AG04449 (cell line): ENCODE measurements around the gene CEACAM19.

Experiments
- CTCF ChIA-PET: fragments of 350-600 bp; formaldehyde crosslinking; extraction: SDS; loops from one replicate; lab custom pipeline; 2021; ENCODE audit warnings: antibody characterized with exemption; lab: Yijun Ruan, JAX
- POLR2A ChIA-PET: fragments of 400-600, 350-600 bp; formaldehyde crosslinking; extraction: SDS; loops from one replicate; lab custom pipeline; 2020; ENCODE audit warnings: antibody characterized with exemption, inconsistent platforms; lab: Yijun Ruan, JAX
- DNase-seq: peaks from one replicate; pipeline ENCODE4 v3.0.0-alpha.2; 2010; ENCODE audit warnings: low read depth, low spot score
- H3K4me3 ChIP-seq: 2 replicates; pipeline ENCODE4 v1.5.1; 2011; ENCODE audit warnings: low read depth, mild to moderate bottlenecking, control low read depth, low read length
- TF ChIP-seq, protein P1 (sequence below): IDR thresholded peaks from one replicate; pipeline ENCODE4 v1.5.1; 2011; ENCODE audit warnings: mild to moderate bottlenecking, moderate library complexity, low read length, control low read depth, inconsistent platforms; ENCODE audit not compliant: insufficient read depth; ENCODE audit errors: missing control alignments

CEACAM19 gene

DNA sequence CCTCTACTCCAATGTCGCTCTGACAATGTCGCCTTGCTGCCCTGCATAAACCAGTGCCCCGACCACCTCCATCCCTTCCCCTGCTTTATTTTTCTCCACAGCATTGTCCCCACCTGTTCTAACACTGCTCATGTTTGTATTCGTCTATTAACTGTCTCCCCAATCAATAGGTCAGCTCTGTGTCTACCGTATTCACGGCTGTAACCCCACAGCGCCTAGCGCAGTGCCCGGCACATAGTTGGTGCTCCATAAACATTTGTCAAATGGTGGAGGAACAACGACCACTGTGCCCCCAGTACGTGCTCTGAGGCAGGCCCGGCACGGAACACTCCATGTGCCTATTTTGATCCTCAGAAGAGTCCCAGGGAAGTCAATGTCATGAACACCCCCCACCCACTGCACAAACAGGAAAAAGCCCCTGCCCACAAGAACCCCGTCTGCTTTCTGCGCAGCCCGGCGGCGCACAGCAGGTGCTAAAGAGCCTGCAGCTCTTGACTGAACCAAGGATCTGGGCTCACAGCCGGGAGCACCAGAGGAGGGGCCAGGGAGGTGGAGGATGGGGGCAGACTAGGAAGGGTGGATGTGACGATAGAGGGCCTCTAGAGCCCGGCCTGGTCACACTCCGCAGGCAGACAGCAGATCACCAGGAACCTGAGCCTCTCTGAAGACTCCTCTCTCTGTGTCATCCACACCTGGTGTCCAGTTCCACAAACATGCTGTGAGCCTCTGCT lies 25.8 kb downstream of the CEACAM19 start:
- TF ChIP-seq, protein P1, sequence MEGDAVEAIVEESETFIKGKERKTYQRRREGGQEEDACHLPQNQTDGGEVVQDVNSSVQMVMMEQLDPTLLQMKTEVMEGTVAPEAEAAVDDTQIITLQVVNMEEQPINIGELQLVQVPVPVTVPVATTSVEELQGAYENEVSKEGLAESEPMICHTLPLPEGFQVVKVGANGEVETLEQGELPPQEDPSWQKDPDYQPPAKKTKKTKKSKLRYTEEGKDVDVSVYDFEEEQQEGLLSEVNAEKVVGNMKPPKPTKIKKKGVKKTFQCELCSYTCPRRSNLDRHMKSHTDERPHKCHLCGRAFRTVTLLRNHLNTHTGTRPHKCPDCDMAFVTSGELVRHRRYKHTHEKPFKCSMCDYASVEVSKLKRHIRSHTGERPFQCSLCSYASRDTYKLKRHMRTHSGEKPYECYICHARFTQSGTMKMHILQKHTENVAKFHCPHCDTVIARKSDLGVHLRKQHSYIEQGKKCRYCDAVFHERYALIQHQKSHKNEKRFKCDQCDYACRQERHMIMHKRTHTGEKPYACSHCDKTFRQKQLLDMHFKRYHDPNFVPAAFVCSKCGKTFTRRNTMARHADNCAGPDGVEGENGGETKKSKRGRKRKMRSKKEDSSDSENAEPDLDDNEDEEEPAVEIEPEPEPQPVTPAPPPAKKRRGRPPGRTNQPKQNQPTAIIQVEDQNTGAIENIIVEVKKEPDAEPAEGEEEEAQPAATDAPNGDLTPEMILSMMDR: no peak
- CTCF ChIA-PET: interaction anchor here (0.7 to 1.3 kb wide), 3 partner anchors 9 to 126 kb away, joined by 3 read pairs; no protein-coding TSS in a partner anchor
- no peak overlapping the region for H3K4me3 ChIP-seq
- no peak for DNase-seq
- POLR2A ChIA-PET: no interaction called here

DNA sequence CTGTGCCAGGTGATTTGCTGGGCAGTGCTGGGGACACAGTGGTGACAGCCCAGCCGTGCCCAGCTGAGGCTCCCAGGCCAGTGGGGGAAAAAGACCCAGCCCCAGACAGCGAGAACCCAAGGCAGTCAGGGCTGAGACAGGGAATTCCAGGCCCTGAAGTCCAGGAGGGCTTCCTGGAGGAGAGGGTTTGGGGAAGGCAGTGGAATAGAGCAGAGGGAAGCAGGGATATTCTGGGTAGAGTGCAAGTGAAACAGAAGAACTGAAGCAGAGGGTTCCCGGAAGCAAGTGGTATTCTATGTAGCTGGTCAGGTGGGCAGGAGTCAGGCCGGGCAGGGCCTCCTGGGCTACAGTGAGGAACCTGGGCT lies 26.4 kb downstream of the CEACAM19 start:
- CTCF ChIA-PET: interaction anchor here (0.7 kb wide), 1 partner anchor 9 kb away, joined by 3 read pairs; no protein-coding TSS in a partner anchor
- TF ChIP-seq, protein P1: no peak
- POLR2A ChIA-PET: no interaction called here
- DNase-seq: no peak
- H3K4me3 ChIP-seq: no peak overlapping the region

DNA sequence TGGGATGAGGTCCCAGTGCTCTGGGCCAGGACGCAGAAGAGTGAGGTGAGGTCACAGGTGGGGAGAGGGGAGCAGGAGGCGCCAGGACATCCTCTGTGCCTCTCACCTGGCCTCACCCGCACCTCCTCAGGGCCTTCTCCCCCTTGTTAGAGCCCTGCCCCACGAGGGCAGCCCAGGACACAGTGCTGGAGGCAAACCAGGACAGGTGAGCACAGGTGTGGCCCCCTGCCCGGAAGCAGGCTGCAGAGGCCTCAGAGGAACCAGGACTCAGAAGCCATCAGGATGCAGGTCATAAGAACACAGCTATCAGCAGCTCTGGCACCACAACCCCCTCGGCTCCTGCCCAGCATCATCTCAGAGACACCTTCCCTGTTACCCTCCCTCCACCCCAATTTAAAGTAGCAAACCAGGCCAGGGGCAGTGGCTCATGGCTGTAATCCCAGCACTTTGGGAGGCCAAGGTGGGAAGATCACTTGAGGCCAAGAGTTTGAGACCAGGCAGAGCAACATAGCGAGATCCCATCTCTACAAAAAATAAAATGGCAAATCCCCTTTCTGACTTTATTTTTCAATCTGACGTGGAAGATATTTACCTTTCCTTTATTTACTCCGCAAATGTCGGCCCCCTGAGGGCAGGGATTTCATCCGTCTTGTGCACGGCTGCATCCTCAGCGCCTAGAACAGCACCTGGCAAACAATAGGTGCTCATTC lies 27.4 kb downstream of the CEACAM19 start, which contains the start of gene CEACAM16:
TSS of gene CEACAM16 (plus strand) at position 660 of the 710 bp plus-strand sequence. CDS start 2,306 bp downstream, outside the sequence.
- DNase-seq: no peak
- POLR2A ChIA-PET: no interaction called here
- CTCF ChIA-PET: no interaction called here
- H3K4me3 ChIP-seq: no peak within 1 kb of the TSS
- TF ChIP-seq, protein P1: no peak

DNA sequence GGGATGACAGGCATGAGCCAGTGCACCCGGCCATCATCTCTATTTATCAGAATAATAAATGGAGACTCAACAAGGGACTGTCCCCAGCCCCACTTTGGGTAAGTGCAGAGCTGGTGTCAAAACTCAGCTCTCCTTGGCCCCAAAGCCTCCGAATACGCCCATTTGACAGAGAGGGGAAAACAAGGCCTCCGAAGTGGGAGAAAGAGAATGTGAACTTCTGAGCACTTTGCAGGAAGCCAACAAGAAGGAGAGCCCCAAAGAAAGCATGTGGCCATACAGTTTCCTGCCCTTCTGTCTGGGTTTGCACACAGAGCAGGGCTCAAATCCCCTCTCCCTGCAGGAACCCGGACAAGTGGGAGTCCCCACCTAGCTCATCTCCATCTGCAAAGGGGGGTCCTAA lies 29.3 kb downstream of the CEACAM19 start:
- ChIA-PET POLR2A (interaction anchor here (0.7 kb wide), 1 partner anchor 18 kb away, joined by 4 read pairs; no protein-coding TSS in a partner anchor), CTCF (interaction anchor here (0.6 to 3.1 kb wide), 3 partner anchors 11 to 133 kb away, joined by 4 to 32 read pairs (median 5); no protein-coding TSS in a partner anchor)
- H3K4me3 ChIP-seq: no peak overlapping the region
- no peak for DNase-seq
- TF ChIP-seq, protein P1: no peak

DNA sequence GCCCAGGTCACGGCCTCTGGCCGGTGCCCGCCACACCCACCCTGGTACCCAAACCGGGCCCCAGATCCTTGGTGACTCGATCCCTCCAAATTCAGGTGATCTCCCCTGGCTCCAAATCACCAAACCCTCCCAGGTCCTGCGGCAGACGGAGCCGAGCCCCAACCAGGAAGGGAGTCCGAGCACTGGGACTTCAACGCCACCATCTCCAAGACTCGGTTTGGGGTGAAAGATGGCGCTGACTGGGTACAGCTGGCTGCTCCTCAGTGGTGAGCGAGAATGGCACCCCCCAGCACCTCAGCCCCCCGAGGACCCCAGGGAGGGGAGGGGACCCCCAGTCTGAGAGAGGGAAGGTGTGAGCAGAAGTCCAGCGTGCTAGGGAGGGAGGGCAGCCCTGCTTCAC lies 29.9 kb downstream of the CEACAM19 start:
- POLR2A ChIA-PET: no interaction called here
- DNase-seq: no peak
- TF ChIP-seq, protein P1: no peak
- no peak overlapping the region for H3K4me3 ChIP-seq
- CTCF ChIA-PET: interaction anchor here (2.3 to 3.1 kb wide), 2 partner anchors 12 to 83 kb away, joined by 8 to 32 read pairs; no protein-coding TSS in a partner anchor
